GM23248 (cell line): ENCODE results near the gene RGPD5. TPM values are rescaled to one million over a fixed set of nuclear protein-coding genes. Genes with fewer than 3 reads are reported as not detected.
"Not testable (repeated sequence)": the region's sequence is repeated elsewhere in the genome, so short reads cannot be mapped to it uniquely, and the experiment has no call there.

Experiments used
- DNase-seq: peaks from one replicate; pipeline ENCODE4 v3.0.0-alpha.2; 2015
- H2AFZ ChIP-seq: fragments of 200-600 bp; sonication (generic); 2 replicates; pipeline ENCODE4 v1.6.1; 2016; ENCODE audit warnings: antibody characterized with exemption
- H3F3A ChIP-seq: fragments of 200-600 bp; sonication (generic); 2 replicates; pipeline ENCODE4 v1.6.1; 2016; ENCODE audit warnings: mild to moderate bottlenecking, antibody characterized with exemption, mixed run types; ENCODE audit not compliant: insufficient read depth
- H3K27ac ChIP-seq: fragments of 200-600 bp; sonication (generic); 2 replicates; pipeline ENCODE4 v1.5.1; 2016; ENCODE audit warnings: mild to moderate bottlenecking
- H3K27me3 ChIP-seq: fragments of 200-600 bp; sonication (generic); replicated peaks from 2 replicates; pipeline ENCODE4 v1.6.1; 2016; ENCODE audit warnings: mild to moderate bottlenecking; ENCODE audit not compliant: insufficient read depth
- H3K36me3 ChIP-seq: fragments of 200-600 bp; sonication (generic); 2 replicates; pipeline ENCODE4 v1.6.1; 2016; ENCODE audit warnings: low read depth, mild to moderate bottlenecking
- H3K4me1 ChIP-seq: fragments of 200-600 bp; sonication (generic); 2 replicates; pipeline ENCODE4 v1.6.1; 2016; ENCODE audit warnings: mild to moderate bottlenecking; ENCODE audit not compliant: insufficient read depth
- H3K4me2 ChIP-seq: fragments of 200-600 bp; sonication (generic); one replicate; pipeline ENCODE4 v1.6.1; 2016; ENCODE audit warnings: mild to moderate bottlenecking; ENCODE audit not compliant: unreplicated experiment
- H3K4me3 ChIP-seq: fragments of 200-600 bp; sonication (generic); 2 replicates; pipeline ENCODE4 v1.5.1; 2016; ENCODE audit warnings: mild to moderate bottlenecking
- H3K79me2 ChIP-seq: fragments of 200-600 bp; sonication (generic); 2 replicates; pipeline ENCODE4 v1.6.1; 2016; ENCODE audit warnings: mild to moderate bottlenecking; ENCODE audit not compliant: insufficient read depth
- H3K9ac ChIP-seq: fragments of 200-600 bp; sonication (generic); 2 replicates; pipeline ENCODE4 v1.6.1; 2016; ENCODE audit warnings: mild to moderate bottlenecking
- H3K9me2 ChIP-seq: fragments of 200-600 bp; sonication (generic); 2 replicates; pipeline ENCODE4 v1.6.1; 2016; ENCODE audit warnings: mixed run types, mild to moderate bottlenecking, moderate library complexity; ENCODE audit not compliant: insufficient read depth
- H3K9me3 ChIP-seq: fragments of 200-600 bp; sonication (generic); one replicate; pipeline ENCODE4 v1.6.1; 2017; ENCODE audit warnings: low read depth
- H4K20me1 ChIP-seq: fragments of 200-600 bp; sonication (generic); 2 replicates; pipeline ENCODE4 v1.6.0; 2016; ENCODE audit not compliant: insufficient read depth
- WGBS, 2 experiments: methylation state at CpG; one replicate each; pipeline ENCODE4 v1.1.6; 2015 to 2017; ENCODE audit warnings: low lambda C conversion rate in 2 of 2, low coverage in 1 of 2; ENCODE audit errors: missing lambda C conversion rate in 2 of 2; 5-methylcytosine and 5-hydroxymethylcytosine counted together
- in situ Hi-C: fragments of 300-500 bp; cut with MboI; formaldehyde crosslinking; loops from 2 replicates; pipeline ENCODE4 v1.15.0; 2020
- polyA plus RNA-seq: library from polyadenylated mRNA; unstranded; fragments of >200 nt; fragmentation: Nextera tagmentation; extraction: Ambion mirVana; gene quantifications from 2 replicates; pipeline ENCODE4 v1.2.1, GENCODE V29; 2016
- total RNA-seq: library from RNA; depleted of rRNA; stranded (reverse); fragments of >200 nt; shearing (Covaris generic); gene quantifications from 2 replicates; pipeline ENCODE4 v1.2.3, GENCODE V29; 2014

The RGPD5 gene
- total and polyA plus RNA-seq, 2 experiments from 2014 or later: 5.6 to 14.6 TPM

DNA sequence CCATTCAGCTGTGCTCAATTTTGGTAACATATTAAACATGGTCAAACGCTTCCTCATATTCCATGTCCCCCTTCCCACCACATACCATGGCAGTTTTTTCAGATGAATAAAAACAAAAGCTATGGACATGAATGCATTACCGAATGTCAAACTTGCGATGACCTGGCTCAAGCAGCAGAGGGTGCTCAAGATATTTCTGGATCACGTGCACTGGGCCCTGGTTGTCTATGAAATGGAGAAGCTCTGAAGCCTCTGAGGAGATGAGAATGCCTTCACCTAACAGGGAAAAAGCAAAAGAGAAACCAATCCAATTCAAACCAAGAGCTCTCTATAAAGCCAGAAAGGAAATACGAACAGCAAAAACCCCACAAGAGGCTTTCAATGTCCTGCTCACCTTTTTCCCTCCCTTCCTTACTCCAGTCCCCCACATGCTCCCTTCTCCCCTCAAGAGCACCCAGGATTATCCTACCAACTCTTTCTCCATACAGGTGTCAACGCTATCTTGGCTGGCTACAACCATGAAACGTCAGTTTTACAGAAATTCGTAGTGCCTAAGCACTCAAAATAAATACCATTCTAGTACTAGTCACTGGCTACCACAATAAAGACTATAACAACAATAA, 77.1 kb downstream of the RGPD5 start:
- H3K4me1 ChIP-seq, H3K79me2 ChIP-seq, H3K4me2 ChIP-seq, H3K9ac ChIP-seq, H3K4me3 ChIP-seq, H3K9me3 ChIP-seq, H3K27me3 ChIP-seq, H3K36me3 ChIP-seq, H3K9me2 ChIP-seq, H2AFZ ChIP-seq, H3K27ac ChIP-seq, DNase-seq, H3F3A ChIP-seq, H4K20me1 ChIP-seq, in situ Hi-C loops: not testable (repeated sequence)
- WGBS, 2 experiments: no CpG with 5 or more reads among the region's 8 CpGs

DNA sequence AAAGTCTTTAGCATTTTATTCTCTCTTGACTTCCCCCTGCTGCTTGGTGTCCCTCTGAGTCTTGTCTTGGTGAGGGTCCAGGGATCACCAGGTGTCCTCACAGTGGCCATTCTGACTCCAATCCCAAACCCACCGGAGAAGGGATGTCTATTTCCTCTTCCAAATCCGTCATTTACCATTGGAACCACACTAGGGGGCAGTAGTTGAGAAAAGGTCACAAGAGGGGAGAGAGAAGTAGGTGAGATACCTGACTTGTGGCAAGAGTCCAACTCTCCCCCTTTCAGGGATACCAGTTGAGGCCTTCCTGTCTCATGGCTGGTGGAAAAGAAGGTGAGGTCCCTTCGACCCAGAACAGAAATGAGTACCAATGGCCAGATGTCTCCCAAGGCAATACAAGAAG, 82.5 kb downstream of the RGPD5 start:
- H4K20me1 ChIP-seq, H3K27me3 ChIP-seq, H3K9ac ChIP-seq, H3K36me3 ChIP-seq, H3K4me3 ChIP-seq, H3K4me2 ChIP-seq, H3F3A ChIP-seq, H3K9me3 ChIP-seq, H3K9me2 ChIP-seq, DNase-seq, H3K27ac ChIP-seq, H2AFZ ChIP-seq, H3K79me2 ChIP-seq, H3K4me1 ChIP-seq, in situ Hi-C loops: not testable (repeated sequence)
- no CpG with 5 or more reads among the region's 3 CpGs for WGBS, 2 experiments

DNA sequence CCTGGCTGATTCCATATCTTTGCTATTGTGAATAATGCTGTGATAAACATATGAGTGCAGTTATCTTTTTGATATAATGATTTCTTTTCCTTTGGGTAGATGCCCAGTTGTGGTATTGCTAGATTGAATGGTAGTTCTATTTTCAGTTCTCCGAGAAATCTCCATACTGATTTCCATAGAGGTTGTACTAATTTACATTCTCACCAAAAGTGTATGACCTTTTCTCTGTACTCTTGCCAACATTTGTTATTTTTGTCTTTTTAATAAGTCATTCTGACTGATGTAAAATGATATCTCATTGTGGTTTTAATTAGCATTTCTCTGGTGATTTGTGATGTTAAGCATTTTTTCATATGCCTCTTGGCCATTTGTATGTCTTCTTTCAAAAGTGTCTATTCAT, 88.0 kb downstream of the RGPD5 start:
- H3K36me3 ChIP-seq, H3K4me3 ChIP-seq, H3K79me2 ChIP-seq, H3K4me1 ChIP-seq, H3K27me3 ChIP-seq, DNase-seq, H3K4me2 ChIP-seq, H4K20me1 ChIP-seq, in situ Hi-C loops, H2AFZ ChIP-seq, H3K9ac ChIP-seq, H3K9me2 ChIP-seq, H3K9me3 ChIP-seq, H3K27ac ChIP-seq, H3F3A ChIP-seq: not testable (repeated sequence)
- WGBS, 2 experiments: no CpG with 5 or more reads among the region's 1 CpG

DNA sequence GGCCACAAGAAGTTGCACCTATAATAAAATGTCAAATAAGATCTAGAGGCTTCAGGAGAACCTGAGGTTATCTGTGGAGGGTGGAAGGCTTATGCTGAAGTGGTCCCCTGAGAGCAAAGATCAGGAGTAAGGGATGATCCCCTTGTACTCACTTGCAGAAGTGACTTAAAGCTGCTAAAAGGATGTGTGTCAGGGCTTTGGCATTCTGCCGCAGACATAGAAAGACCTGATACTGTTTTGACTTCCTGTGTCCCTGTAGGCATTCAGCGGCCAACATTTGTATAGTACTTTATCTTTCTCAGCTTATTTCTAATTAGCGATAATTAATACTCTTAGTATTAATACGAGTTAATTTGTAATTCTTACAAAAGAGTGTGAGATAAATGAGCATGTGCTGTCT, 94.3 kb downstream of the RGPD5 start:
- H2AFZ ChIP-seq, H3K79me2 ChIP-seq, H3K9ac ChIP-seq, H3K9me3 ChIP-seq, H4K20me1 ChIP-seq, H3K27ac ChIP-seq, DNase-seq, H3K4me2 ChIP-seq, H3K4me3 ChIP-seq, H3K9me2 ChIP-seq, H3K27me3 ChIP-seq, H3F3A ChIP-seq, H3K4me1 ChIP-seq, in situ Hi-C loops, H3K36me3 ChIP-seq: not testable (repeated sequence)
- WGBS, 2 experiments: no CpG with 5 or more reads among the region's 4 CpGs

DNA sequence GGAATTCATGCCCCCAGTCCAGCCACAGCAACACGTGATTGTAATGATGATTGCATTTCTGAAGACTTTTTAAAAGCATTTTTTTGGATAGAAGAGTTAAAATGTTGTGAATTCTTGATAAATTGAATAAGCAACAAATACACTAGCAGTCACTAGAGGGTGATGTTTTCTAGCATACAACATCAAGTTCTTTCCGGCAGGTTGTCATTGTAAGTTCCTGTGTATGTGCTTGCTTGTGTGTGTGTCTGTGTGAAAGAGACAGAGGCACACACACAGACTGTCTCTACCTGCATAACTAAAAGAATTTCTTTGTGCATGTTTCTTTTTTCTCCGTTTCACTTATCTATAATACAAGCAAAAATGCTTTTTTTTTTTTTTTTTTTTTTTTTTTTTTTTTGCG, 95.8 kb downstream of the RGPD5 start:
- in situ Hi-C loops, H3K9me3 ChIP-seq, DNase-seq, H3K9me2 ChIP-seq, H3K36me3 ChIP-seq, H3K9ac ChIP-seq, H3K79me2 ChIP-seq, H3F3A ChIP-seq, H3K4me1 ChIP-seq, H3K4me3 ChIP-seq, H4K20me1 ChIP-seq, H3K4me2 ChIP-seq, H2AFZ ChIP-seq, H3K27ac ChIP-seq, H3K27me3 ChIP-seq: not testable (repeated sequence)
- WGBS, 2 experiments: no CpG with 5 or more reads among the region's 4 CpGs

DNA sequence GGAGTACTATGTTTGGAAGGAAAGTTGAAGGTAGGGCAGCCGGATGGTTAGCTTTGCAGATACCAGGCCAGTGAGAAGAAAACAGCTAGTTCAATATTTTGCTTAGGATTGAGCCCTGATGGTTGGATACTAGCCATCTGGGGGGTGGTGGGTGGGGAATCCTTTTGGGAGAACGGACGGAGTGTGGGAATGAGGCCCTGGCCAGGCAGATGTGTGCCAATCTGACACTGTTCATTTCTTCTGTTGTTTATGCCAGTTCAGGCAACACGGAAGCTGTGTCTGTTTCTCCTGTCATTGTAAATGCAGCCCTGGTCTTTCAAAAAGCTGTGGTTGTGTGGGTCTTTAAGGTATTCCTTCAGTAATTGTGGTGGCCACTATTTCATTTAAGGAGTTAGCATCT, 96.9 kb downstream of the RGPD5 start:
- H3K79me2 ChIP-seq, H3K4me3 ChIP-seq, H3K9me3 ChIP-seq, H3K36me3 ChIP-seq, H3F3A ChIP-seq, H3K4me2 ChIP-seq, H2AFZ ChIP-seq, H3K4me1 ChIP-seq, H3K9me2 ChIP-seq, H3K9ac ChIP-seq, H4K20me1 ChIP-seq, in situ Hi-C loops, DNase-seq, H3K27me3 ChIP-seq, H3K27ac ChIP-seq: not testable (repeated sequence)
- WGBS, 2 experiments: no CpG with 5 or more reads among the region's 4 CpGs

DNA sequence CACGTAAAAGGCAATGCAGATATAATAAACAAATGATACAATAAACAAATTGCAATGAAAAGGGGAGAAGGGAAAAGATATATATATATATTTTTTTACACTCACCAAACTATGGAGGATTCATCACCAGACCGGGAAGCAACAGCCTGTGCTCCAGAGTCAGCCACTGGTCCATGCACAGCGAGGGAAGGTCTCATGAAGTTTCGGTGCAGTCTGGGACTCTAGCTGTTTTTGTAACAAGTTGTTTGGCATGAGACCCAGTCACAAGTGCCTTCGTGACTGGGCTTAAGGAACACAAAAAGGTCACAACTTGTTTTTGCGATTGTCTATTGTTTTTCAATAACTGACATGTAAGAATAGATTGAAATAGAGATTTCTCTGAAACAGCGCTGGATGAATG, 99.6 kb downstream of the RGPD5 start:
- H3K79me2 ChIP-seq, H3K9me2 ChIP-seq, H2AFZ ChIP-seq, H3K4me1 ChIP-seq, H3K36me3 ChIP-seq, H3K9ac ChIP-seq, in situ Hi-C loops, H3K9me3 ChIP-seq, H3K4me2 ChIP-seq, H3K27ac ChIP-seq, H4K20me1 ChIP-seq, H3K4me3 ChIP-seq, H3F3A ChIP-seq, H3K27me3 ChIP-seq, DNase-seq: not testable (repeated sequence)
- WGBS, 2 experiments: no CpG with 5 or more reads among the region's 7 CpGs

DNA sequence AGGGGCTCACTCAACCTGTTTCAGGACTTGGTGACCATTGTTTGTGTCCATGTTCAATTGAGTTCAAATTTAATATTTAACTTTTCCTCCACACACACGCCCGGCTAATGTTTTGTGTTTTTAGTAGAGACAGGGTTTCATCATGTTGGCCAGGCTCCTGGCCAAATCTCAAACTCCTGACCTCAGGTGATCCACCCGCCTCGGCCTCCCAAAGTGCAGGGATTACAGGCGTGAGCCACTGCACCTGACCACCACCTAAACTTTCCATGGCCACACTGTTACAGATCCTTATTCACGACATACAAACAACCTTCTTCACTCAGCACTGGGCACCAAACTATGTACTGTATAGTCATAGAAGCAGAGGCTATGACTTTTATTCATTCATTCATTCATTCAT, 100.0 kb downstream of the RGPD5 start:
- WGBS, 2 experiments: no CpG with 5 or more reads among the region's 6 CpGs
- H4K20me1 ChIP-seq, in situ Hi-C loops: not testable (repeated sequence)

More for the DNA sequence above, 100.0 kb downstream of the RGPD5 start:
- H3K27me3 ChIP-seq, H3K4me2 ChIP-seq, H3K4me3 ChIP-seq, H3F3A ChIP-seq, H3K36me3 ChIP-seq, H3K9me2 ChIP-seq, H3K4me1 ChIP-seq, H3K9ac ChIP-seq, H2AFZ ChIP-seq, H3K79me2 ChIP-seq, DNase-seq, H3K9me3 ChIP-seq, H3K27ac ChIP-seq: not testable (repeated sequence)
